ENCODE data around the gene EDRF1.
"Not testable (repeated sequence)": the region's sequence is repeated elsewhere in the genome, so short reads cannot be mapped to it uniquely, and the experiment has no call there.

DNA sequence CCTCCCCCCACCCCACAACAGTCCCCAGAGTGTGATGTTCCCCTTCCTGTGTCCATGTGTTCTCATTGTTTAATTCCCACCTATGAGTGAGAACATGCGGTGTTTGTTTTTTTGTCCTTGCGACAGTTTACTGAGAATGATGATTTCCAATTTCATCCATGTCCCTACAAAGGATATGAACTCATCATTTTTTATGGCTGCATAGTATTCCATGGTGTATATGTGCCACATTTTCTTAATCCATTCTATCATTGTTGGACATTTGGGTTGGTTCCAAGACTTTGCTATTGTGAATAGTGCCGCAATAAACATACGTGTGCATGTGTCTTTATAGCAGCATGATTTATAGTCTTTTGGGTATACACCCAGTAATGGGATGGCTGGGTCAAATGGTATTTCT lies 4.8 kb upstream of the EDRF1 start:
- TF ChIP-seq POLR2A (IDR thresholded peaks at IDR 0.05; ENCODE audit: borderline replicate concordance, extremely low read depth, insufficient read depth, insufficient read length); EGR1 (IDR thresholded peaks at IDR 0.05; ENCODE audit: low read depth): not testable (repeated sequence)
